ENCODE measurements around the gene LFNG. TPM values are rescaled to one million over a fixed set of nuclear protein-coding genes. Genes with fewer than 3 reads are reported as not detected.

Gene LFNG
- total and polyA plus RNA-seq, 2 donors (not counting 1 experiment from before 2014, with no cell fraction given): 73.3 to 208 TPM

DNA sequence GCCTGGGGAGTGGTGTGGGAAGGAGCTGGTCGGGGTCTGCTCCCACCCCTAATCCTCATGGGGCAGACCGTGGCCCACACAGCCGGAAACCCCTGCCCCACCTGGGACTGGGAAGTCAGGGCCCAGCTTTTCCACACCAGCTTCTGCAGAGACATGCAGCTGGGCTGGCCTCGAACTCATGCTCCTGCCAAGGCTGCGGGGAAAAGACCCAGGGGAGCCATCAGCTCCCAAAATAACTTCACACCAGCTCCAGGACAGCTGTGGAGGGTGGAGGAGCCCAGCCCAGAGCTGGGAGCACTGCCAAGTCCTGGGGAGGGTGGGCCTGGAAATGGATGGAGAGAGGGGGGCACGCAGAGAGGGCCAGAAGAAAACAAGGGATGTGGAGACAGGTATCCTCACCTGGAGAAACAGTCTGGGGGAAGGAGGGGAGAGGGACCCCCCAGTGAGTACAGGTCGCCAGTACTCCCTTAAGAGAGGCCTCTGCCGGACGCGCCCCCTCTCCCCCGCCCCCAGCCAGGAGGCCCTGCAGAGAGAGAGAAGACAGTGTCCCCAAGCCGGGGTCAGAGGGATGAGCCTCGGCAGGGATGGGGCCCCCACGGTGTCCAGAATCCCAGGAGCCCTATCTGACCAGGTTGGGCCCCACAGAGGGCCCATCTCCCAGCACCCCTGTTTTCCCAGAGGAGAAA is 31.8 kb upstream of the LFNG start:
- no peak overlapping the region for H3K4me3 ChIP-seq (ENCODE audit: control extremely low read depth in 1 of 5, extremely low read depth in 1 of 5, insufficient read depth in 1 of 5, low read depth in 2 of 5, low read length in 4 of 5)
- H3K27me3 ChIP-seq (replicated peaks in 1 of 4; ENCODE audit: control extremely low read depth in 1 of 4, control insufficient read depth in 3 of 4, insufficient read depth in 4 of 4, low read length in 3 of 4): peaks cover 0 to 14% (median 0%) of the 10 kb centered on the region in 4 experiments
- H3K79me2 ChIP-seq (ENCODE audit: control insufficient read depth, insufficient read depth, low read length): no peaks in the 10 kb centered on the region
- WGBS (ENCODE audit: insufficient coverage): 63% methylated on average over 10 of the region's 14 CpGs
- ATAC-seq (ENCODE audit: low read depth) (no peak), DNase-seq (no peak)
- Mint-ChIP-seq H3K27me3 (no peaks in the 10 kb centered on the region), H3K4me3 (no peak overlapping the region), H3K4me1 (peaks cover 2% of the 10 kb centered on the region), H3K27ac (no peak overlapping the region), H3K9me3 (ENCODE audit: insufficient read depth) (no peaks in the 10 kb centered on the region)
- no peaks in the 10 kb centered on the region for H3K36me3 ChIP-seq (replicated peaks in 1 of 2; ENCODE audit: control extremely low read depth in 1 of 2, control insufficient read depth in 1 of 2, extremely low read depth in 1 of 2, insufficient read depth in 2 of 2, low read length in 1 of 2)
- no peak overlapping the region for H2AFZ ChIP-seq (ENCODE audit: insufficient read depth, low read depth, low read length, poor library complexity, severe bottlenecking)
- no peak overlapping the region for H3K27ac ChIP-seq (ENCODE audit: low read length in 2 of 2)
- ChIA-PET CTCF (no interaction called here), POLR2A (interaction anchor here (0.6 to 1.0 kb wide), 2 partner anchors 40 to 64 kb away, joined by 3 to 13 read pairs; no protein-coding TSS in a partner anchor)
- H3K9me3 ChIP-seq (ENCODE audit: control extremely low read depth in 1 of 3, control insufficient read depth in 2 of 3, insufficient read depth in 1 of 3, low read length in 2 of 3): peaks cover 0 to 14% (median 4%) of the 10 kb centered on the region in 3 donors
- TF ChIP-seq EZH2 (IDR thresholded peaks at IDR 0.05; ENCODE audit: borderline replicate concordance, insufficient read depth, low read depth, low read length, poor library complexity, severe bottlenecking) (no peak), CTCF (IDR thresholded peaks at IDR 0.05) (no peak)
- no peak overlapping the region for H3K9ac ChIP-seq (ENCODE audit: low read length)
- H3K4me1 ChIP-seq (ENCODE audit: control insufficient read depth in 2 of 2, insufficient read depth in 2 of 2, low read length in 2 of 2): no peaks in the 10 kb centered on the region
- no peaks in the 10 kb centered on the region for H4K20me1 ChIP-seq (ENCODE audit: control insufficient read depth, insufficient read depth, low read length, poor library complexity, severe bottlenecking)
- intact Hi-C loops (cut with micrococcal nuclease): no loop called here
- no peak overlapping the region for H3K4me2 ChIP-seq (replicated peaks; ENCODE audit: low read depth, low read length, poor library complexity, severe bottlenecking)

DNA sequence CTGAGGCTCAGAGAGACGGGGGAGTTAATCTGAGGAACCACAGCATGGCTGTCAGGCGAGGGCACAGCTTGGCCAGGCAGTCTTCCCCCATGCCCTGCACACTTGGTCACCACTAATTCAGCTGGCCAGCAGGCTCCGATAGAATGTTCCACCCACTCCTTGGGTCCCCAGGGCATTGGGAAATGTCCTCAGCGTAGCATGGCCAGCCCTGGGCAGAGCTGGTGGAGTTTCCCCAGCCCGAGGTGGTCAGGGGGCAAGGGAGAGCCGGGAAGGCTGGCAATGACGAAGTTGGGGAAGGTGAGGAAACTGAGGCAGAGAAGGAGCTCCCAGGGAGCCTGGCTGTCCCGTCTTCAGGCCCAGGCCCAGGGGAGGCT is 31.3 kb upstream of the LFNG start:
- Histone ChIP-seq H2AFZ (ENCODE audit: insufficient read depth, low read depth, low read length, poor library complexity, severe bottlenecking) (no peak overlapping the region), H3K79me2 (ENCODE audit: control insufficient read depth, insufficient read depth, low read length) (no peaks in the 10 kb centered on the region), H3K9me3 (ENCODE audit: control extremely low read depth in 1 of 3, control insufficient read depth in 2 of 3, insufficient read depth in 1 of 3, low read length in 2 of 3) (peaks cover 0 to 9% (median 0%) of the 10 kb centered on the region in 3 donors), H4K20me1 (ENCODE audit: control insufficient read depth, insufficient read depth, low read length, poor library complexity, severe bottlenecking) (no peaks in the 10 kb centered on the region), H3K9ac (ENCODE audit: low read length) (no peak overlapping the region), H3K4me2 (replicated peaks; ENCODE audit: low read depth, low read length, poor library complexity, severe bottlenecking) (no peak overlapping the region), H3K27ac (ENCODE audit: low read length in 2 of 2) (no peak overlapping the region), H3K36me3 (replicated peaks in 1 of 2; ENCODE audit: control extremely low read depth in 1 of 2, control insufficient read depth in 1 of 2, extremely low read depth in 1 of 2, insufficient read depth in 2 of 2, low read length in 1 of 2) (no peaks in the 10 kb centered on the region), H3K4me3 (ENCODE audit: control extremely low read depth in 1 of 5, extremely low read depth in 1 of 5, insufficient read depth in 1 of 5, low read depth in 2 of 5, low read length in 4 of 5) (no peak overlapping the region), H3K27me3 (replicated peaks in 1 of 4; ENCODE audit: control extremely low read depth in 1 of 4, control insufficient read depth in 3 of 4, insufficient read depth in 4 of 4, low read length in 3 of 4) (peaks cover 0 to 20% (median 0%) of the 10 kb centered on the region in 4 experiments), H3K4me1 (ENCODE audit: control insufficient read depth in 2 of 2, insufficient read depth in 2 of 2, low read length in 2 of 2) (no peaks in the 10 kb centered on the region)
- WGBS (ENCODE audit: insufficient coverage): 83% methylated on average over 7 of the region's 8 CpGs
- TF ChIP-seq CTCF (IDR thresholded peaks at IDR 0.05) (no peak), EZH2 (IDR thresholded peaks at IDR 0.05; ENCODE audit: borderline replicate concordance, insufficient read depth, low read depth, low read length, poor library complexity, severe bottlenecking) (no peak)
- DNase-seq (no peak), ATAC-seq (ENCODE audit: low read depth) (no peak)
- POLR2A ChIA-PET: no interaction called here
- Mint-ChIP-seq H3K27ac (no peak overlapping the region), H3K27me3 (no peaks in the 10 kb centered on the region), H3K9me3 (ENCODE audit: insufficient read depth) (no peaks in the 10 kb centered on the region), H3K4me1 (peaks cover 2% of the 10 kb centered on the region), H3K4me3 (no peak overlapping the region)
- CTCF ChIA-PET: interaction anchor here (0.6 to 1.0 kb wide), 2 partner anchors 19 to 123 kb away, joined by 3 to 4 read pairs; no protein-coding TSS in a partner anchor
- intact Hi-C loops (cut with micrococcal nuclease): no loop called here

Data from B cell (primary cell).